Measurements from ENCODE around the gene CILP2. TPM values are rescaled to one million over a fixed set of nuclear protein-coding genes. Genes with fewer than 3 reads are reported as not detected.

The CILP2 gene
- total RNA-seq, 2 experiments from 2014 or later = 1.1 to 1.7 TPM

- no peaks in the 10 kb centered on the region for H3K9me3 ChIP-seq (ENCODE audit: control insufficient read depth in 1 of 2, insufficient read depth in 1 of 2, low read length in 2 of 2)
These were observed 31.5 kb upstream of the CILP2 start for GRCh38 chr19:19506592-19506991.

GRCh38 chr19:19507354-19507753, 30.7 kb upstream of the CILP2 start:
- H3K9me3 Mint-ChIP-seq = no peaks in the 10 kb centered on the region
- Histone ChIP-seq H3K4me3 (ENCODE audit: low read length) (no peak overlapping the region), H3K27ac (ENCODE audit: low read depth in 1 of 2, low read length in 2 of 2) (no peak overlapping the region), H3K36me3 (ENCODE audit: insufficient read depth, low read length) (peaks cover 49% of the 10 kb centered on the region), H3K9me3 (ENCODE audit: control insufficient read depth in 1 of 2, insufficient read depth in 1 of 2, low read length in 2 of 2) (no peaks in the 10 kb centered on the region), H3K4me1 (ENCODE audit: insufficient read depth, low read length) (no peaks in the 10 kb centered on the region), H3K27me3 (ENCODE audit: control insufficient read depth in 1 of 2, insufficient read depth in 2 of 2, low read length in 2 of 2) (no peaks in the 10 kb centered on the region)
- no peak for TF ChIP-seq CTCF (IDR thresholded peaks at IDR 0.05)
- H3K36me3 Mint-ChIP-seq (ENCODE audit: low read depth) = peaks cover 55% of the 10 kb centered on the region
- no peaks in the 10 kb centered on the region for H3K27me3 Mint-ChIP-seq
- H3K27ac Mint-ChIP-seq = no peak overlapping the region
- intact Hi-C loops (cut with DNase I, micrococcal nuclease) = no loop called here
- ChIA-PET CTCF (no interaction called here), POLR2A (interaction anchor here (1.1 kb wide), 1 partner anchor 8 kb away, joined by 3 read pairs; the partner anchor contains the start of genes NDUFA13 and TSSK6)
- ATAC-seq (ENCODE audit: poor library complexity) (no peak), DNase-seq (no peak)
- no peak overlapping the region for H3K4me3 Mint-ChIP-seq
- H3K4me1 Mint-ChIP-seq (ENCODE audit: low read depth) = no peaks in the 10 kb centered on the region

More at GRCh38 chr19:19506592-19506991, 31.5 kb upstream of the CILP2 start:
- no peaks in the 10 kb centered on the region for H3K27me3 ChIP-seq (ENCODE audit: control insufficient read depth in 1 of 2, insufficient read depth in 2 of 2, low read length in 2 of 2)
- H3K4me1 ChIP-seq (ENCODE audit: insufficient read depth, low read length) = no peaks in the 10 kb centered on the region
- H3K36me3 ChIP-seq (ENCODE audit: insufficient read depth, low read length) = peaks cover 57% of the 10 kb centered on the region
- Mint-ChIP-seq H3K27ac (no peak overlapping the region), H3K4me1 (ENCODE audit: low read depth) (no peaks in the 10 kb centered on the region), H3K9me3 (no peaks in the 10 kb centered on the region), H3K4me3 (no peak overlapping the region), H3K36me3 (ENCODE audit: low read depth) (peaks cover 62% of the 10 kb centered on the region), H3K27me3 (no peaks in the 10 kb centered on the region)
- intact Hi-C loops (cut with DNase I, micrococcal nuclease) = no loop called here
- TF ChIP-seq CTCF (IDR thresholded peaks at IDR 0.05) = no peak
- ATAC-seq (ENCODE audit: poor library complexity) = no peak
- POLR2A ChIA-PET = interaction anchor here (1.1 kb wide), 1 partner anchor 9 kb away, joined by 3 read pairs; the partner anchor contains the start of genes NDUFA13 and TSSK6
- H3K4me3 ChIP-seq (ENCODE audit: low read length) = no peak overlapping the region
- H3K27ac ChIP-seq (ENCODE audit: low read depth in 1 of 2, low read length in 2 of 2) = no peak overlapping the region
- CTCF ChIA-PET = no interaction called here
- no peak for DNase-seq

GRCh38 chr19:19508217-19508616, 29.8 kb upstream of the CILP2 start:
- ATAC-seq (ENCODE audit: poor library complexity) = no peak
- Histone ChIP-seq H3K4me3 (ENCODE audit: low read length) (no peak overlapping the region), H3K27ac (ENCODE audit: low read depth in 1 of 2, low read length in 2 of 2) (no peak overlapping the region), H3K27me3 (ENCODE audit: control insufficient read depth in 1 of 2, insufficient read depth in 2 of 2, low read length in 2 of 2) (no peaks in the 10 kb centered on the region), H3K9me3 (ENCODE audit: control insufficient read depth in 1 of 2, insufficient read depth in 1 of 2, low read length in 2 of 2) (no peaks in the 10 kb centered on the region), H3K36me3 (ENCODE audit: insufficient read depth, low read length) (peaks cover 41% of the 10 kb centered on the region), H3K4me1 (ENCODE audit: insufficient read depth, low read length) (no peaks in the 10 kb centered on the region)
- no peaks in the 10 kb centered on the region for H3K4me1 Mint-ChIP-seq (ENCODE audit: low read depth)
- CTCF ChIA-PET = no interaction called here
- H3K27me3 Mint-ChIP-seq = no peaks in the 10 kb centered on the region
- H3K4me3 Mint-ChIP-seq = no peak overlapping the region
- no peak overlapping the region for H3K27ac Mint-ChIP-seq
- POLR2A ChIA-PET = no interaction called here
- intact Hi-C loops (cut with DNase I, micrococcal nuclease) = no loop called here
- no peak for TF ChIP-seq CTCF (IDR thresholded peaks at IDR 0.05)
- peaks cover 46% of the 10 kb centered on the region for H3K36me3 Mint-ChIP-seq (ENCODE audit: low read depth)
- no peaks in the 10 kb centered on the region for H3K9me3 Mint-ChIP-seq
- DNase-seq = no peak

Measured in CD4-positive, alpha-beta T cell (primary cell).